Left renal cortex interstitium (tissue), 4 donors: ENCODE results near the gene THAP2. TPM values are rescaled to one million over a fixed set of nuclear protein-coding genes. Genes with fewer than 3 reads are reported as not detected.
A peak's percentile ranks its signal among the peaks of the same experiment; 100 is the strongest.
"Not testable (repeated sequence)": the region's sequence is repeated elsewhere in the genome, so short reads cannot be mapped to it uniquely, and the experiment has no call there.

ENCODE experiments used
- DNase-seq, 4 donors: peaks; one replicate each; pipeline ENCODE4 v3.0.0-alpha.2; 2013; ENCODE audit warnings: low read depth in 4 of 4, low spot score in 2 of 4, missing footprints in 1 of 4
- polyA plus RNA-seq, 4 donors: library from polyadenylated mRNA; unstranded; fragments of 120-200 nt; gene quantifications; one replicate each; pipeline ENCODE4 v1.2.1, GENCODE V29; 2013; ENCODE audit not compliant: insufficient read length in 4 of 4

The THAP2 gene
- polyA plus RNA-seq, 4 donors: 14.4 to 16.5 (median 15.9) TPM

GRCh38 chr12:71661977-71662530 lies 2.0 kb upstream of the THAP2 start:
- no peak for DNase-seq

- DNase-seq: peak in 3 of 4 donors; percentile 41 to 61 (median 44)
These were observed 1.1 kb upstream of the THAP2 start for GRCh38 chr12:71662849-71663560.

GRCh38 chr12:71664411-71665089 lies 449 bp downstream of the THAP2 start:
- DNase-seq: no peak

- no peak for DNase-seq
These were observed 976 bp downstream of the THAP2 start for GRCh38 chr12:71665090-71665463.

DNA sequence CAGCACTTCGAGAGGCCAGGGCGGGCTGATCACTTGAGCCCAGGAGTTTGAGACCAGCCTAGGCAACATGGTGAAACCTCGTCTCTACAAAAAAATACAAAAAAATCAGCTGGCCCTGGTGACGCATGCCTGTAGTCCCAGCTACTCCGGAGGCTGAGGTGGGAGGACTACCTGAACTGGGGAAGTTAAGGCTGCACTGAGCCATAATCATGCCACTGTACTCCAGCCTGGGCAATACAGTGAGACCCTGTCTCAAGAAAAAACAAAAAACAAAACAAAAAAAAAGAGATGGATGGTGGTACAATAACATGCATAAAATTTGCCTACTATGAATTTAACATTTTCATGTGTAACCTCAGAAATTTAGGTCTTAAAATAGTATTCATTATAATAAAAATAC lies 2.2 kb downstream of the THAP2 start:
- no peak for DNase-seq

GRCh38 chr12:71671311-71671710 lies 7.2 kb downstream of the THAP2 start:
- no peak for DNase-seq

DNA sequence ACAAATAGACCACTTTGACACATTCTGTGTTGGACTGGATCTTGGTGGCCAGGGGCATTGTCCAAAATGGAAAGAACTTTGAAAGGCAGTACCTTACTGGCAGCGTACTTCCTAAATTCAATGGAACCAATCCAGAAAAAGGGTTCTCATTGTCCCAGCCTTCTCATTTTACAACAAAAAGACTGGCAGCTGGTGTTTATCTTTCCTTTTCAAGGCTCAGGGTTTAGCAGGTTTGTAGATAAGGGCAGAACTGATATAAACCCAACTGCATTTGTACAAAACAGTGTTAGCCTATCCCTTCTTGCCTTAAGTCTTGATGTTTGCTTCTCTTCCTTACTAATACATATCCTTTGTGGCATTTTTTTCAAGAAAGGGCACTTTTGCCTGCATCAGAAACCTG lies 7.7 kb downstream of the THAP2 start:
- DNase-seq: no peak

- no peak for DNase-seq
These were observed 18.4 kb downstream of the THAP2 start for GRCh38 chr12:71682466-71682865.

GRCh38 chr12:71683633-71684032 lies 19.5 kb downstream of the THAP2 start:
- DNase-seq: no peak

DNA sequence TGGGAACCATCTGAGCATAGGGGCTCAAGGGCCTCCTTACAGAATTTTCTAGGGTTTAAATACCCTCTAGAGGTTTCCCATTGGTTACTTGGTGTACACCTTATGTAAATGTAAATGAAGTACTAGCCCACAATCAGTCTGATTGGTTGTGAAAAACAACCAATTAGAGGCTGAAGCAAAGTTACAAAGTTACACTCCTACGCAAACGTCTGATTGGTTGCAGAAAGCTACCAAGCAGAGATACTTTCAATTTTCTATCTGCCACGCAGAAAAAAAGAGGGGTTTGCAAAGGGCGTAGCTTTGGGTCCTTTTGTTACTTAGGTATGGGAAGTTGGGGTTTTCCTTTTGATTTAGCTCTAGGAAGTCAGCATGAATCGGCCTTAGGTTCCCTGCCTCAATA lies 20.0 kb downstream of the THAP2 start:
- DNase-seq: no peak

DNA sequence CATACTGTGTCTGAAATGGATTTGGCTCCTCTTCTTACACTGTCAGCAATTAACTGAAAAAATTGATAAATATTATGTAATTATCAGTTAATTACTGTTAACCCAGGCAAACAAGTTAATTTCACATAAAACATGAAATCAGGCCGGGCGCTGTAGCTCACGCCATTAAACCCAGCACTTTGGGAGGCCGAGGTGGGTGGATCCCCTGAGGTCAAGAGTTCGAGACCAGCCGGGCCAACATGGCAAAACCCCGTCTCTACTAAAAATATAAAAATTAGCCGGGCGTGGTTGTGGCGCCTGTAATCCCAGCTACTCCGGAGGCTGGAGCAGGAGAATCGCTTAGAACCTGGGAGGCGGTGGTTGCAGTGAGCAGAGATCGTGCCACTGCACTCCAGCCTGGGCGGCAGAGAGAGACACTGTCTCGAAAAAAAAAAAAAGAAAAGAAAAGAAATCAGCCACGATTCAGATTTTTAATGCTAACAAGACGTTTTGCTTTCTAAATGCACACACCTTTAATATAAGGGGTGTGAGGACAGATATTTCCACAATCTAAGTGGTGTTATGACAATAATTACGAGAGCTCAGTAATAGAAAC lies 21.3 kb downstream of the THAP2 start:
- DNase-seq: peak in 1 of 4 donors; percentile 17

- DNase-seq: peak in 3 of 4 donors; percentile 79 to 84 (median 82)
These were observed 22.0 kb downstream of the THAP2 start, which contains the start of gene TMEM19 for GRCh38 chr12:71685914-71686657. TSS of gene TMEM19 (plus strand) at chr12:71686082. CDS start at chr12:71686681, 599 bp downstream.

GRCh38 chr12:71686658-71687025 lies 22.5 kb downstream of the THAP2 start:
- no peak for DNase-seq

DNA sequence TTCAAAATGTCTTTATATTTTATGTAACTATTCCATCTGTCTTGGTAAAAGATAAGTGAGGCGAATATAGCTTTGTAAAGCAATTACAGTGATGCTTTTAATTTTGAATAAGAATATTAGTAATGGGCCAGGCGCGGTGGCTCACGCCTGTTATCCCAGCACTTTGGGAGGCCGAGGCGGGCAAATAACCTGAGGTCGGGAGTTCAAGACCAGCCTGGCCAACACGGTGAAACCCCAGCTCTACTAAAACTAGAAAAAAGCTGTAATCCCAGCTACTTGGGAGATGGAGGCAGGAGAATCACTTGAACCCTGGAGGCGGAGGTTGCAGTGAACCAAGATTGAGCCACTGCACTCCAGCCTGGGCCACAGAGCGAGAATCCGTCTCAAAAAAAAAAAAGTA lies 23.1 kb downstream of the THAP2 start:
- DNase-seq: not testable (repeated sequence)

GRCh38 chr12:71688961-71689570 lies 25.0 kb downstream of the THAP2 start:
- DNase-seq: no peak

DNA sequence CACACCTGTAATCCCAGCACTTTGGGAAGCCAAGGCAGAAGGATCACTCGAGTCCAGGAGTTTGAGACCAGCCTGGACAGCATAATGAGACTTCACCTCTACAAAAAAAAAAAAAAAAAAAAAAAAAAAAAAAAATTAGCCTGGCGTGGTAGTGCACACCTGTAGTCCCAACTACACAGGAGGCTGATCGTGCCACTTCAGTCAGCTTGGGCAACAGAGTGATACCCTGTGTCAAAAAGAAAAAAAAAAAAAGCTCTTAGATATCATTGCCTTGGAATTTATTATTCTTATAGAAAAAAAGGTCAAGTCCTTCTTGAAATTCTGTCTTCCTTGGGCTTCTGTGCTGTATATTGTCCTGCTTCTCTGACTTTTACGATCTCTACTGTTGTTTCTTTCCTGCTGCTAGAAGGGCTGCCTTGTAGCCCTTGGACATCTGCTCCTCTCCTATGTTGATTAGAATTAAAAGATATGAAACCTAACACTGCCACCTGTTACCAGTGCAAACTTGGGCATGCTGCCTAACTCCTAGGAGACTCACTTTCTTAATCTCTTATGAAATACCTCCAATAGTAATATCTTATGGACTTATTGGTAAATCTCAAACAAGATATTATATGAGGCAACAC lies 27.5 kb downstream of the THAP2 start:
- no peak for DNase-seq

DNA sequence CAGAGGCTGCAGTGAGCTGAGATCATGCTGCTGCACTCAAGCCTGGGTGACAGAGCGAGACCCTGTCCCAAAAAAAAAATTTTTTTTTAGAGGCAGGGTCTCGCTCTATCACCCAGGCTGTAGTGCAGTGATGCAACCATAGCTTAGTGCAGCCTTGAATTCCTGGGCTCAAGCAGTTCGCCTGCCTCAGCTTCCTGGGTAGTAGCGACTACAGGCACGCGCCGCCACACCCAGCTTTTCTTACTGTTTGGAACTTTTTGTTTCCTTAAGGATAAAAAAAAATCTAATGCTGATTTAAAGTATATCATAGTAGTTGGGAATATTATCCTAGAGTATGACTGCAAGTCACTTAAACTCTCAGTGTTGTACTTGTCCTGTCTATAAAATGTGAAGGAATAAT lies 29.0 kb downstream of the THAP2 start:
- no peak for DNase-seq

DNA sequence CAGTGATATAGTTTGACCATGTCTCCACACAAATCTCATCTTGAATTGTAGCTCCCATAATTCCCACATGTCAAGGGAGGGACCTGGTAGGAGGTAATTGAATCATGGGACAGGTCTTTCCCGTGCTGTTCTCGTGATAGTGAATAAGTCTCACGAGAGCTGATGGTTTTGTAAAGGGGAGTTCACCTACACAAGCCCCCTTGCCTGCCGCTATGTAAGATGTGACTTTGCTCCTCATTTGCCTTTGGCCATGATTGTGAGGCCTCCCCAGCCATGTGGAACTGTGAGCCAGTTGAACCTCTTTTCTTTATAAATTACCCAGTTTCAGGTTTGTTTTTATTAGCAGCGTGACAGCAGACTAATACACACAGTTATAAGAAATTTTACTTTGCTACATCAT lies 29.6 kb downstream of the THAP2 start:
- DNase-seq: not testable (repeated sequence)

DNA sequence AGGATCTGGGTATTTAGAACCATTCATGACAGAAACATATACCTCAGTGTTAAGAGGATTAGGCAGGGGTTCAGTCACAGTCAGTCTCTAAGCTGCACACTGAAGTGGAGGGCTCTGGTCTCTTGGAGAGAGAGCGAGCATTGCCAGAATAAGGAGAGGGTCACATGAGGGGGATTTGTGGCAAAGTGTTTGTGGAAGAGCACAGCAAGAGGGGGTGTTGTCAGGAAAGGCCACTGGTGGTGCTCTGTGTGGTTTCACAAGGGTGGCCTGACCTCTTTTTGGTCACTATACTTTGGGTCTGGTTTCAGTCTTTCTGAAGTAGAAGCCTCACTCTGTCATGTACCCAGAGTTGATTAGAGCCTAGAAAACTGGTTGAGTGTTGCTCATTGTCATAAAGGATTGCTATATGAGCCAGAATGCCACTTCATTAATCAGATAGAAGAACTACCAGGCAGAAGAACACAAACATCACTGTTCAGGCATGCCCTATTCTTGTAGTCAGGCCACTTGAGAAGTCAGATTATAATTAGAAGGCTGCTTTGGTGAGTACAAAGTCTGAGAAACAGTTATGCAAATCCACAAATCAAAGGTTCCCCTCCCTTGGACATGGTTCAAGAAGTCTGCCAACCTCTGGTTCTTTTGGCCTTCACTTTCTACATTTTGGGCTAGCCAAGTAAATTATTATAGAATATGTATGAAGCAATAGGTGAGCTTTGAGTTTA lies 30.2 kb downstream of the THAP2 start:
- DNase-seq: no peak
